Endothelial cell of umbilical vein (primary cell): Measurements from ENCODE around the gene SLC25A31.

ENCODE experiments used
- POLR2AphosphoS5 ChIP-seq: IDR thresholded peaks from 2 replicates; pipeline ENCODE4 v1.6.1; 2012; ENCODE audit warnings: low read depth, mild to moderate bottlenecking, control low read depth, low read length, moderate library complexity; ENCODE audit not compliant: insufficient read depth
- TF ChIP-seq, protein P1 (sequence below), 2 donors: IDR thresholded peaks; 1 replicate in 1 of 2; 2 replicates in 1 of 2; pipeline ENCODE4 v1.5.1; 2011; ENCODE audit warnings: low read length in 2 of 2, mild to moderate bottlenecking in 2 of 2, moderate library complexity in 2 of 2, control low read depth in 1 of 2, inconsistent platforms in 1 of 2, low read depth in 1 of 2; ENCODE audit not compliant: insufficient read depth in 1 of 2; ENCODE audit errors: extremely low read depth in 1 of 2

DNA sequence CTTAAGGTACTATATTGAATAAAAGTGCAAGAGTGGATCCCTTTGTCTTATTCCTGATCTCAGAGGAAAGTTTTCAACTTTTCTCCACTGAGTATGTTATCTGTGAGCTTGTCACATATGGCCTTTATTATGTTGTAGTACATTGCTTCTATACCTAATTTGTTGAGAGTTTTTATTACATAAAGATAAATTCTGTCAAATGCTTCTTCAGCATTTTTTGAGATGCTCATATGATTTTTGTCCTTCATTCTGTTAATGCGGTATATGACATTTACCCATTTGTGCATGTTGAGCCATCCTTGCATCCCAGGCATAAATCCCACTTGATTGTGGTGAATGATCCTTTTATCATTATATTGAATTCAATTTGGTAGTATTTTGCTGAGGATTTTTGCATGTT lies 11.0 kb downstream of the SLC25A31 start:
- TF ChIP-seq, protein P1, sequence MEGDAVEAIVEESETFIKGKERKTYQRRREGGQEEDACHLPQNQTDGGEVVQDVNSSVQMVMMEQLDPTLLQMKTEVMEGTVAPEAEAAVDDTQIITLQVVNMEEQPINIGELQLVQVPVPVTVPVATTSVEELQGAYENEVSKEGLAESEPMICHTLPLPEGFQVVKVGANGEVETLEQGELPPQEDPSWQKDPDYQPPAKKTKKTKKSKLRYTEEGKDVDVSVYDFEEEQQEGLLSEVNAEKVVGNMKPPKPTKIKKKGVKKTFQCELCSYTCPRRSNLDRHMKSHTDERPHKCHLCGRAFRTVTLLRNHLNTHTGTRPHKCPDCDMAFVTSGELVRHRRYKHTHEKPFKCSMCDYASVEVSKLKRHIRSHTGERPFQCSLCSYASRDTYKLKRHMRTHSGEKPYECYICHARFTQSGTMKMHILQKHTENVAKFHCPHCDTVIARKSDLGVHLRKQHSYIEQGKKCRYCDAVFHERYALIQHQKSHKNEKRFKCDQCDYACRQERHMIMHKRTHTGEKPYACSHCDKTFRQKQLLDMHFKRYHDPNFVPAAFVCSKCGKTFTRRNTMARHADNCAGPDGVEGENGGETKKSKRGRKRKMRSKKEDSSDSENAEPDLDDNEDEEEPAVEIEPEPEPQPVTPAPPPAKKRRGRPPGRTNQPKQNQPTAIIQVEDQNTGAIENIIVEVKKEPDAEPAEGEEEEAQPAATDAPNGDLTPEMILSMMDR (IDR thresholded peaks at IDR 0.05; ENCODE audit: extremely low read depth in 1 of 2, insufficient read depth in 1 of 2, low read depth in 1 of 2, low read length in 2 of 2): no peak
- TF ChIP-seq POLR2AphosphoS5: no peak
